MM.1S (cell line): Measurements from ENCODE around the gene NPC1L1.

Experiments used
- DNase-seq: peaks from one replicate; pipeline ENCODE4 v3.0.0-alpha.2; 2015
- H2AFZ ChIP-seq: fragments of 300-600 bp; sonication (generic); 2 replicates; pipeline ENCODE4 v1.6.0; 2016; ENCODE audit warnings: antibody characterized with exemption, low read length
- H3F3A ChIP-seq: fragments of 300-600 bp; sonication (generic); 2 replicates; pipeline ENCODE4 v1.6.1; 2016; ENCODE audit warnings: mild to moderate bottlenecking, antibody characterized with exemption, low read length, moderate library complexity, mixed read lengths; ENCODE audit not compliant: insufficient read depth
- H3K27ac ChIP-seq: fragments of 300-600 bp; sonication (generic); 2 replicates; pipeline ENCODE4 v1.5.1; 2016; ENCODE audit warnings: mild to moderate bottlenecking, low read length
- H3K27me3 ChIP-seq: fragments of 300-600 bp; sonication (generic); replicated peaks from 2 replicates; pipeline ENCODE4 v1.6.0; 2016; ENCODE audit warnings: low read length; ENCODE audit not compliant: insufficient read depth
- H3K36me3 ChIP-seq: fragments of 300-600 bp; sonication (generic); replicated peaks from 2 replicates; pipeline ENCODE4 v1.6.1; 2016; ENCODE audit warnings: mild to moderate bottlenecking, low read length, mixed read lengths; ENCODE audit not compliant: insufficient read depth
- H3K4me1 ChIP-seq: fragments of 300-600 bp; sonication (generic); 2 replicates; pipeline ENCODE4 v1.6.1; 2016; ENCODE audit warnings: low read length, mixed read lengths
- H3K4me2 ChIP-seq: fragments of 300-600 bp; sonication (generic); 2 replicates; pipeline ENCODE4 v1.6.0; 2016; ENCODE audit warnings: low read depth, low read length
- H3K4me3 ChIP-seq: fragments of 300-600 bp; sonication (generic); 2 replicates; pipeline ENCODE4 v1.5.1; 2016; ENCODE audit warnings: low read length, mixed read lengths
- H3K79me2 ChIP-seq: fragments of 300-600 bp; sonication (generic); 2 replicates; pipeline ENCODE4 v1.6.1; 2016; ENCODE audit warnings: mixed run types, low read length, mixed read lengths
- H3K9ac ChIP-seq: fragments of 300-600 bp; sonication (generic); 2 replicates; pipeline ENCODE4 v1.6.1; 2016; ENCODE audit warnings: low read length, mixed read lengths
- H3K9me2 ChIP-seq: fragments of 300-600 bp; sonication (generic); replicated peaks from 2 replicates; pipeline ENCODE4 v1.6.1; 2016; ENCODE audit warnings: mild to moderate bottlenecking, low read length, mixed read lengths; ENCODE audit not compliant: insufficient read depth
- H3K9me3 ChIP-seq: fragments of 300-600 bp; sonication (generic); replicated peaks from 2 replicates; pipeline ENCODE4 v1.6.1; 2016; ENCODE audit warnings: mild to moderate bottlenecking, low read length, mixed read lengths; ENCODE audit not compliant: insufficient read depth
- H4K20me1 ChIP-seq: fragments of 300-600 bp; sonication (generic); 2 replicates; pipeline ENCODE4 v1.6.1; 2016; ENCODE audit warnings: mild to moderate bottlenecking, low read length, moderate library complexity, mixed read lengths; ENCODE audit not compliant: insufficient read depth
- CTCF ChIP-seq: fragments of 300-600 bp; sonication (generic); IDR thresholded peaks from 2 replicates; pipeline ENCODE4 v1.5.1; 2016; ENCODE audit warnings: antibody characterized with exemption, low read length, mixed read lengths
- EZH2 ChIP-seq: fragments of 300-600 bp; sonication (generic); optimal IDR thresholded peaks from 2 replicates; pipeline ENCODE3; 2017; ENCODE audit warnings: low read depth, mild to moderate bottlenecking, antibody characterized with exemption, low read length, mixed read lengths
- EZH2phosphoT487 ChIP-seq: fragments of 300-600 bp; sonication (generic); IDR thresholded peaks from 2 replicates; pipeline ENCODE4 v1.6.1; 2018; ENCODE audit warnings: antibody characterized with exemption, low read length

NPC1L1 gene

GRCh38 chr7:44496385-44496784, 44.7 kb downstream of the NPC1L1 start:
- Histone ChIP-seq H3K4me1 (peaks cover 1% of the 10 kb centered on the region; the same call in 1 of the 2 replicates), H3K27me3 (no peaks in the 10 kb centered on the region), H3K9ac (no peak overlapping the region), H2AFZ (no peak overlapping the region), H3K4me2 (no peak overlapping the region), H3K4me3 (no peak overlapping the region), H3K27ac (no peak overlapping the region), H3K79me2 (no peaks in the 10 kb centered on the region), H4K20me1 (no peaks in the 10 kb centered on the region), H3K9me3 (no peaks in the 10 kb centered on the region), H3F3A (no peaks in the 10 kb centered on the region), H3K9me2 (no peaks in the 10 kb centered on the region), H3K36me3 (no peaks in the 10 kb centered on the region)
- no peak for TF ChIP-seq CTCF
- TF ChIP-seq EZH2phosphoT487, result no peak
- no peak for TF ChIP-seq EZH2
- no peak for DNase-seq

- Histone ChIP-seq H3K9ac (no peak overlapping the region), H3K4me2 (no peak overlapping the region), H3K27me3 (no peaks in the 10 kb centered on the region), H3K27ac (no peak overlapping the region), H3K9me2 (no peaks in the 10 kb centered on the region), H3K4me1 (peaks cover 5% of the 10 kb centered on the region; the same call in 1 of the 2 replicates), H3K79me2 (peaks cover 3% of the 10 kb centered on the region), H4K20me1 (no peaks in the 10 kb centered on the region), H3K36me3 (no peaks in the 10 kb centered on the region), H3F3A (no peaks in the 10 kb centered on the region), H3K9me3 (no peaks in the 10 kb centered on the region), H2AFZ (no peak overlapping the region), H3K4me3 (no peak overlapping the region)
- no peak for DNase-seq
- TF ChIP-seq CTCF (no peak), EZH2phosphoT487 (no peak), EZH2 (no peak)
Observed at GRCh38 chr7:44494960-44495359, 46.2 kb downstream of the NPC1L1 start.

GRCh38 chr7:44491229-44491628, 49.9 kb downstream of the NPC1L1 start:
- Histone ChIP-seq H3K27ac (peak overlapping the region; percentile 84; the same call in 1 of the 2 replicates), H2AFZ (peak overlapping the region; percentile 72), H3K4me2 (peak overlapping the region; percentile 63), H3K4me1 (peaks cover 15% of the 10 kb centered on the region), H3K4me3 (peak overlapping the region; percentile 75), H3F3A (no peaks in the 10 kb centered on the region), H3K9ac (peak overlapping the region; percentile 91), H3K9me3 (no peaks in the 10 kb centered on the region), H4K20me1 (no peaks in the 10 kb centered on the region; the same call in 1 of the 2 replicates), H3K27me3 (no peaks in the 10 kb centered on the region), H3K79me2 (peaks cover 41% of the 10 kb centered on the region), H3K36me3 (no peaks in the 10 kb centered on the region), H3K9me2 (no peaks in the 10 kb centered on the region)
- TF ChIP-seq EZH2 (no peak), EZH2phosphoT487 (no peak), CTCF (no peak)
- no peak for DNase-seq
